Neural cell (in vitro differentiated cells): Measurements from ENCODE around the gene BSN. TPM values are rescaled to one million over a fixed set of nuclear protein-coding genes. Genes with fewer than 3 reads are reported as not detected.

Source experiments
- H2AFZ ChIP-seq: fragments of 200-600, 300-800 bp; sonication (generic), shearing (Covaris generic); 2 replicates; pipeline ENCODE4 v1.6.0; 2014; ENCODE audit warnings: low read depth, mild to moderate bottlenecking, antibody characterized with exemption, low read length, moderate library complexity
- H3F3A ChIP-seq: fragments of 200-600 bp; shearing (Covaris generic); 2 replicates; pipeline ENCODE4 v1.6.1; 2016; ENCODE audit warnings: mild to moderate bottlenecking, moderate library complexity, mixed read lengths, antibody characterized with exemption, low read length; ENCODE audit not compliant: insufficient read depth, poor library complexity, severe bottlenecking
- H3K27ac ChIP-seq: fragments of 200-600, 300-800 bp; sonication (generic), shearing (Covaris generic); 2 replicates; pipeline ENCODE4 v1.5.1; 2014; ENCODE audit warnings: mild to moderate bottlenecking, low read length, moderate library complexity
- H3K27me3 ChIP-seq: fragments of 300-800, 200-600 bp; sonication (generic), shearing (Covaris generic); 2 replicates; pipeline ENCODE4 v1.6.0; 2014; ENCODE audit warnings: mild to moderate bottlenecking, low read depth, low read length, moderate library complexity; ENCODE audit not compliant: insufficient read depth
- H3K36me3 ChIP-seq: fragments of 300-800, 200-600 bp; sonication (generic), shearing (Covaris generic); 2 replicates; pipeline ENCODE4 v1.5.1; 2014; ENCODE audit warnings: mild to moderate bottlenecking, antibody characterized with exemption, low read length, moderate library complexity; ENCODE audit not compliant: insufficient read depth
- H3K4me2 ChIP-seq: fragments of 300-800, 200-600 bp; sonication (generic), shearing (Covaris generic); 2 replicates; pipeline ENCODE4 v1.6.0; 2014; ENCODE audit warnings: mild to moderate bottlenecking, low read length
- H3K4me3 ChIP-seq: fragments of 300-800, 200-600 bp; sonication (generic), shearing (Covaris generic); 2 replicates; pipeline ENCODE4 v1.5.1; 2014; ENCODE audit warnings: mild to moderate bottlenecking, low read length, moderate library complexity
- H3K79me2 ChIP-seq: fragments of 200-600 bp; shearing (Covaris generic); replicated peaks from 2 replicates; pipeline ENCODE4 v1.6.0; 2014; ENCODE audit warnings: mild to moderate bottlenecking, low read length, moderate library complexity; ENCODE audit not compliant: insufficient read depth
- H3K9ac ChIP-seq: fragments of 300-800, 200-600 bp; sonication (generic), shearing (Covaris generic); 2 replicates; pipeline ENCODE4 v1.6.1; 2016; ENCODE audit warnings: mild to moderate bottlenecking, low read length, mixed read lengths
- H3K9me2 ChIP-seq: fragments of 200-600 bp; shearing (Covaris generic); 2 replicates; pipeline ENCODE4 v1.6.1; 2016; ENCODE audit warnings: mild to moderate bottlenecking, low read length, mixed read lengths; ENCODE audit not compliant: insufficient read depth
- H3K9me3 ChIP-seq: fragments of 200-600, 300-800 bp; sonication (generic), shearing (Covaris generic); 2 replicates; pipeline ENCODE4 v1.6.1; 2016; ENCODE audit warnings: mild to moderate bottlenecking, mixed run types, low read length, moderate library complexity, mixed read lengths
- H4K20me1 ChIP-seq: fragments of 200-600 bp; shearing (Covaris generic); 2 replicates; pipeline ENCODE4 v1.6.1; 2016; ENCODE audit warnings: mild to moderate bottlenecking, mixed run types; ENCODE audit not compliant: insufficient read depth
- EP300 ChIP-seq: fragments of 450-650 bp; conservative IDR thresholded peaks from 2 replicates; pipeline ENCODE4 v1.6.1; 2014; ENCODE audit warnings: antibody characterized with exemption, mild to moderate bottlenecking, moderate library complexity; ENCODE audit not compliant: poor library complexity, severe bottlenecking
- EZH2 ChIP-seq: fragments of 200-600, 300-800 bp; shearing (Covaris generic), sonication (generic); IDR thresholded peaks from 2 replicates; pipeline ENCODE4 v1.6.1; 2014; ENCODE audit warnings: antibody characterized with exemption, low read length, borderline replicate concordance, mild to moderate bottlenecking; ENCODE audit not compliant: insufficient read depth, poor library complexity, severe bottlenecking
- MXI1 ChIP-seq: fragments of 450-650 bp; conservative IDR thresholded peaks from 2 replicates; pipeline ENCODE4 v1.6.1; 2014; ENCODE audit warnings: antibody characterized with exemption, mild to moderate bottlenecking; ENCODE audit not compliant: poor library complexity, severe bottlenecking
- POLR2AphosphoS5 ChIP-seq: IDR thresholded peaks from 2 replicates; pipeline ENCODE4 v1.6.1; 2012
- RAD21 ChIP-seq: fragments of 450-650 bp; conservative IDR thresholded peaks from 2 replicates; pipeline ENCODE4 v1.6.1; 2014; ENCODE audit warnings: antibody characterized with exemption, mild to moderate bottlenecking, moderate library complexity
- REST ChIP-seq: IDR thresholded peaks from 2 replicates; pipeline ENCODE4 v1.6.1; 2012; ENCODE audit warnings: borderline replicate concordance
- SMC3 ChIP-seq: fragments of 450-650 bp; conservative IDR thresholded peaks from 2 replicates; pipeline ENCODE4 v1.6.1; 2014; ENCODE audit warnings: antibody characterized with exemption, mild to moderate bottlenecking, moderate library complexity; ENCODE audit not compliant: poor library complexity
- TAF1 ChIP-seq: IDR thresholded peaks from 2 replicates; pipeline ENCODE4 v1.6.1; 2012; ENCODE audit warnings: low read depth
- polyA plus RNA-seq: library from polyadenylated mRNA; depleted of rRNA; stranded (reverse); fragments of >200 nt; gene quantifications from 2 replicates; pipeline ENCODE4 v1.2.3, GENCODE V29; 2014
- TF ChIP-seq, protein P1 (sequence below): fragments of 450-650 bp; IDR thresholded peaks from 2 replicates; pipeline ENCODE4 v1.5.1; 2014; ENCODE audit warnings: antibody characterized with exemption, mild to moderate bottlenecking, moderate library complexity; ENCODE audit not compliant: poor library complexity, severe bottlenecking

Gene BSN
- polyA plus RNA-seq, 1 donor from 2014 or later = 2.0 TPM

DNA sequence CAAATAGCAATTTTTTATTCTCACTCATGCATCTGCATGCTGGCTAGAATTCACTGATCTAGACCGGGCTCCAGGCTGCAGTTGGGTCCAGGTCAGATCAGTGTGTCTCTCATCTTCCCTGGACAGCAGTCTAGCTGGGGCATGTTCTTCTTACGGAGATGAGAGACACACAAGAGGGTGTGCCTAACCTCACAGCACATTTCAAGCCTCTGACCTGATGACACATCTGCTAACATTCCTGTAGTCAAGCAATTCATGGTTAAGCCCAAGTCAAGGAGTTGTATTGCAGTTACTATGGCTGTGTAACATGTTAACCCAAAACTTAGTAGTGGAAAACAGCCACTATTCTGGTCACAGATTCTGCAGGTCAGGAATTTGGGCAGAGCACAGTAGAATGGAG, 13.1 kb downstream of the BSN start:
- no peaks in the 10 kb centered on the region for H3K9me3 ChIP-seq

DNA sequence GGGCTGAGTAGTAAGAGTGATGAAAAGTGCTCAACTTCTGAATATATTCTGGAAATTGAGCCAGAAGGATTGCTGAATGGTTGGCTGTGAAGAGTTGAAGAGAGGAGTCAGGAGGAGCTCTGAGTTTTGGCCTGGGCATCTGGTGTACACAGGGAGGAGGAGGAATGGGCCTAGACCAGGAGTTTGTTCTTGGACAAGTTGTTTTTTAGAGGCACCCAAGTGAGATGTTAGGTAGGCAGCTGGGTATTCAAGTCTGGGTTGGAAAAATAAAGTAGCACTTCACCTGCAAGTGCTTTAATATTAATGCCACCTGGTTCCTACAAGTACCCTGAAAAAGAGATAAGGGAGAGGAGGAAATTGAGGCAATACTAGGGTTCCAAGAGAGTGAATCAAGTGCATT, 14.7 kb downstream of the BSN start:
- no peak overlapping the region for H3K27ac ChIP-seq
- no peak overlapping the region for H2AFZ ChIP-seq
- no peak overlapping the region for H3K4me3 ChIP-seq
- H3K9me3 ChIP-seq = no peaks in the 10 kb centered on the region
- no peak overlapping the region for H3K4me2 ChIP-seq
- no peaks in the 10 kb centered on the region for H3K27me3 ChIP-seq
- no peaks in the 10 kb centered on the region for H3K9me2 ChIP-seq
- no peak overlapping the region for H3K9ac ChIP-seq
- H3K36me3 ChIP-seq = no peaks in the 10 kb centered on the region
- H3K79me2 ChIP-seq = peaks cover 20% of the 10 kb centered on the region
- H3F3A ChIP-seq = no peaks in the 10 kb centered on the region
- peaks cover 4% of the 10 kb centered on the region for H4K20me1 ChIP-seq
- TF ChIP-seq TAF1 (no peak), REST (no peak), RAD21 (no peak), EZH2 (no peak), MXI1 (no peak), SMC3 (no peak), POLR2AphosphoS5 (no peak)
- TF ChIP-seq, protein P1, sequence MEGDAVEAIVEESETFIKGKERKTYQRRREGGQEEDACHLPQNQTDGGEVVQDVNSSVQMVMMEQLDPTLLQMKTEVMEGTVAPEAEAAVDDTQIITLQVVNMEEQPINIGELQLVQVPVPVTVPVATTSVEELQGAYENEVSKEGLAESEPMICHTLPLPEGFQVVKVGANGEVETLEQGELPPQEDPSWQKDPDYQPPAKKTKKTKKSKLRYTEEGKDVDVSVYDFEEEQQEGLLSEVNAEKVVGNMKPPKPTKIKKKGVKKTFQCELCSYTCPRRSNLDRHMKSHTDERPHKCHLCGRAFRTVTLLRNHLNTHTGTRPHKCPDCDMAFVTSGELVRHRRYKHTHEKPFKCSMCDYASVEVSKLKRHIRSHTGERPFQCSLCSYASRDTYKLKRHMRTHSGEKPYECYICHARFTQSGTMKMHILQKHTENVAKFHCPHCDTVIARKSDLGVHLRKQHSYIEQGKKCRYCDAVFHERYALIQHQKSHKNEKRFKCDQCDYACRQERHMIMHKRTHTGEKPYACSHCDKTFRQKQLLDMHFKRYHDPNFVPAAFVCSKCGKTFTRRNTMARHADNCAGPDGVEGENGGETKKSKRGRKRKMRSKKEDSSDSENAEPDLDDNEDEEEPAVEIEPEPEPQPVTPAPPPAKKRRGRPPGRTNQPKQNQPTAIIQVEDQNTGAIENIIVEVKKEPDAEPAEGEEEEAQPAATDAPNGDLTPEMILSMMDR = no peak

More for the DNA sequence above, 13.1 kb downstream of the BSN start:
- Histone ChIP-seq H3K36me3 (no peaks in the 10 kb centered on the region), H3K9me2 (no peaks in the 10 kb centered on the region), H3F3A (no peaks in the 10 kb centered on the region), H3K79me2 (peaks cover 29% of the 10 kb centered on the region), H2AFZ (no peak overlapping the region), H3K9ac (no peak overlapping the region), H4K20me1 (peaks cover 7% of the 10 kb centered on the region), H3K27ac (no peak overlapping the region), H3K27me3 (no peaks in the 10 kb centered on the region), H3K4me2 (no peak overlapping the region), H3K4me3 (no peak overlapping the region)
- TF ChIP-seq SMC3 (no peak), TAF1 (no peak), MXI1 (no peak), EP300 (no peak), POLR2AphosphoS5 (no peak), RAD21 (no peak), EZH2 (no peak), REST (no peak)
- TF ChIP-seq, protein P1 = no peak
